HG02981 (cell line): ENCODE results near the gene NR2F1-AS1.

ENCODE experiments used
- ATAC-seq: cut with Tn5 transposase; IDR thresholded peaks from one replicate; pipeline ENCODE4 v1.9.1; 2021; ENCODE audit warnings: mild to moderate bottlenecking, moderate library complexity; ENCODE audit not compliant: unreplicated experiment

Gene NR2F1-AS1

GRCh38 chr5:93603793-93604643 lies 23.0 kb upstream of the NR2F1-AS1 start:
- no peak for ATAC-seq

GRCh38 chr5:93603078-93603792 lies 22.2 kb upstream of the NR2F1-AS1 start:
- no peak for ATAC-seq

DNA sequence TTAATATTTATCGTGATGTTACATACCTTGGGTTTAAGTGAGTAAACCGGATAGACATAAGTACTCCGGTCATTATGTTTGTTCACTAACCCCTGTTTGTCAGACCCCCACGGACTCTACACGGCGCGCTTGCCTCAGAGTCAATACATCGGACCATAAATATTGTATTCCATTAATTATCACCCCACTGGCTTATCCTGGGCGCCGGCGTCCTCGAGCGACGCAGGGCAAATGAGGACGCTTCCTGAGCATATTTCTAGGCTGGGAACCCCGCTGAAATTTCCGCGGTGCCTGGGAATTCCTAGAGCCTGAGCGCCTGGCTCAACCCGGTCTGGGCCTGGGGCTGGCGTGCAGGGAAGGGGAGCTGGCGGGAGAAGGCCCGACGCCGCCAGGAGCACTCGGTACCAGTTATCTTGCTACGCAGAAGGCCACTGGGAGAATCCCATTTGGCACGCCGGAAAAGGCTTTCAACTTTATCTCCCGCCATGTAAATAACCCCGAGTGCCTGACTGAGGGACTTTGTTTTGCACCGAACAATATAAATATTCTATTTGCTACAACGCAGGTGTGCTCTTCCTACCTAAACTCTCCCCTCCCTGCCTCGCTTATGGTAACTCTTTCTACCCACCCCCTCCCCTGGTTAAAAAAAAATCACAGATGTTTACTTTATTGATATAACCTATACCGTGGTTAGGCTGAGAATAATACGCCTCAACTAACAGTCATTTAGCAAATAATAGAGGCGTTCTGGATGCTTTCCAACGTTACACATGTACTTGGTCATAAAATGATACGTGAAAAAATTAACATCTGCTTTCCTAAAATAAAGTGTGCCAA lies 21.4 kb upstream of the NR2F1-AS1 start:
- no peak for ATAC-seq

GRCh38 chr5:93601802-93602155 lies 20.8 kb upstream of the NR2F1-AS1 start:
- no peak for ATAC-seq

DNA sequence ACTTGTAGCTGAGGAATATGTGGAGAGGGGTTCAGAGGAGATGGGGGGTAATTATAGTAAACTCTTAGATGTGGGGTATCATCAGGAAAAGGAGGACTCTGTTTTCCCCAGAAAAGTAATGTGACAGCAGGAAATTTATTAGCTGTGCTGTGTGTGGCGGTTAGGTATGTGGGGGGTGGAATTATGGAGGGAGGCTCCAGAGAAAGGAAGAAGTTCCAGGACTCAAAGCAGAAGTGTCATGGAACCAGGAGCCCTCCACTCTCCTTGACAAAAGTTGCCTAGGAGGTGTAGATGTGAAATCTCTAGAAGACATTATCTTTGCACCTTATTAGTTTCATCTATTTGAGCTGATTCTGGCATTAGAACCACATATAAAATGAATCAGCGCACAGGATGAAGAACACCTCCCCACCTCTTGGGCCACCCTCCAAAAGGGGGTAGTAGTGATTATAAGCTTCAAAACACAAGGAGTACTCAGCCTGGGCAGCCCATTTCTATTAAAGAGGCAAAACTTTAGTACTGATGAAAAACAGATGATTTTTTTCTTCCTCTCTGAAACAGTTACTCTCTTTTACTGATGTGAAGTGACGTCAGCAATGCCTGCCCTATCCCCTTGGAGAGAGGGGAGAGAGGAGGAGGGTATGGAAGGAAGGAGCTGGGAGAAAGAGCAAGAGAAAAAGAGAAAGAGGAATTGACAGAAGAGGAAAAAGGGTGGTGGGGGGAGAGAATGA lies 20.2 kb upstream of the NR2F1-AS1 start:
- no peak for ATAC-seq

DNA sequence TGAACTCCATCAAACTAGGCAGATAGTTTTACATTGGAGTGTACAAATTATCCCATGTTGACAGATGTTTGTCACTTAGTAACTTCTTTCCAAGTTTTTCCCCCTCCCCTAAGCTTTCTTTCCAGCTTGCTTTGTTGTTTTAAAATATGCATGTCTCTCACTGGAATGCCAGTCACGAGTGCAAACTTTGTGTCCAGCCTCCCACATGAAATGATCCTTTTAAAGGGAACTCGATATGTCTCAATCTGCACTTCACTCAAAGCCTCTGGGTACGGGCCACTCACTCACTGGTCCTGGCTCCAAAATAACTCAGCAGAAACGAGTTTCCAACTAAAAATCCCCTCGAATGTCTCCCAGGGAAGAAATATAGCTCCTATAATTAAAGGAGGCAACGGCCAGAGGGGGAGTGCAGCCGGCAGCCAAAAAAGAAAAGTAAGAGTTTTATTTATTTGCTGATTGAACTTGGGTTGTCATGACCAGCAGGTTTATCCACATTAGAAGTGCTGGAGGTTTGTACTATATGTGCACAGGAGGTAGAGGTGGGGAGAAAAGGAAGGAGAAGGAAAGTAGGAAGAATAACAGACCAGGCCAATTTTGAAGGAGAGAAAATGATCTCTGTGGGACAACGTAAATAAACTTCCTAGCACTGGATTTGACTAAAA lies 19.5 kb upstream of the NR2F1-AS1 start:
- ATAC-seq, result no peak

DNA sequence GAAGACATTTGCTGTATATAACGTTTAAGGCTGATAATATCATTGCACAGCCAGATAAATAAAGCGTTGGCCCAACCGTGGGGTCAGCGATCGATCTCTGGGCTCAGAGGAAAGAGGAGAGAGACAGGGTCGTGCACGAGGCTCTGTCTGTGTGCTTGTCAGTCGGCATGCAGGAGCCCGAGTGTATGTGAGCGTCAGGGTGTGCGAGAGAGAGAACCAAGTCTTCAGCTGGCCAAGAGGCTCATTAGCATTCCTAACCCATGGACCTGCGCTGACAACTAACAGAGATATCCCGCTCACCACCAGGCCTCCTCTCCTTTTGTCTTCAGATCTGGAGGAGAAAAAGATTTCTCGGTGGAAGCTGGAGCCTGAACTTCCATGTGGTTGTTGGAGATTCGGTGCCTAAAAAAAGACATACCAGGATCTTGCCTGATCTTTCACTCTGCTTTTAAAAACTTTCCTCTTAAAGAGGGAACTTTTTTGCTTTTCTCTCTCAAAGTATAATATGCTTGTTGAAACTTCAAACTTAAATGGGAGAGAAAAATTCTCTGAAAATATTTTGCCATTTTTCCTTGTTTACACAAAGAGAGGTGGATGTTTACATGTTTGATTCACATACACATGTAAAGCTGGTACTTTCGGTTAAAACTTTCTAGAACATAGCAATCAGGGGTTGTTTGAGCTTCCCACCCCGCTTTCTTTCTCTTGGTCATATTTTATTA lies 18.5 kb upstream of the NR2F1-AS1 start:
- ATAC-seq, result no peak

- ATAC-seq, result no peak
Observed at GRCh38 chr5:93599001-93599379, 18.0 kb upstream of the NR2F1-AS1 start.

DNA sequence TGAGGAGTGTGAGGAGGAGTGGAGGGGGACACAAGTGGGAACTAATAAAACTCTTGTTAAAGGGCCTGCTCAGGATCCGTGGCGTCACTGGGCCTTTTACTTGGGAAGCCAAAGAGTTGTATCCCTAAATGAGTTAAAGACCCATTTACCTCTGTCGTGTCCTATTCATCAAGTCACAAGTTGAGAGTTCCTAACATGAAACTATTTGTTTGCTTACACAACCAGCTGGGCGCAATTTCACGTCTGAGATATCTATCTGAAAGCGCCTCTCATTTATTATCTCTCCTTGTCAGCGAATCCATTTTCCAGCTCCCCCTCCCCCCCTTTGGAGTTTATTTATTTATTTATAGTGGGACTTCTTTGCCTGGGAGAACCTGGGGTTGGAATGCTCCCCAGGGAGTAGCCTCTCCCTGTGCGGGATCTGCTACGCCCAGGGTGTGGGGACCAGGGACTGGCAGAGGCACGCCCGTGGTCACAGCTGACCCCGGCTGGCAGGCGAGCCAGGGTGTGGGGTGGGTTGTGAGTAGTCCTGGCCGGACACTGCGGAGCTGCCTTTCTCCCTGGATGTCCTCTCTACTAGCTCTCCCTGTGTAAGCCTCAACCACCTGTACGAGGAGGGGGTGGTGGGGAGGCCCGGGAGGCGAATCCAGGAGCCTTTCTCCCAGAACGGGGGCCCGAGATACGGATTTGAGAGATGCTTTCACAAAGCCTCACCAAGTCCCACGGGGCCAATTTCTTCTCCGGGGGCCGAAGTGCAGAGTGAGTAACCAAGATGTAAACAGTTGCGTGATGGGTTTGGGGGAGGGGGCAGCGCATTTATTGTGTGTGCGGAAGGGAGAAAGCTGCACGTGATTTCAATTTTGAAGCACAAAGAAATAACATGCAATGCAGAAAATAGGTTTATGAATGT lies 17.3 kb upstream of the NR2F1-AS1 start:
- ATAC-seq, result no peak

DNA sequence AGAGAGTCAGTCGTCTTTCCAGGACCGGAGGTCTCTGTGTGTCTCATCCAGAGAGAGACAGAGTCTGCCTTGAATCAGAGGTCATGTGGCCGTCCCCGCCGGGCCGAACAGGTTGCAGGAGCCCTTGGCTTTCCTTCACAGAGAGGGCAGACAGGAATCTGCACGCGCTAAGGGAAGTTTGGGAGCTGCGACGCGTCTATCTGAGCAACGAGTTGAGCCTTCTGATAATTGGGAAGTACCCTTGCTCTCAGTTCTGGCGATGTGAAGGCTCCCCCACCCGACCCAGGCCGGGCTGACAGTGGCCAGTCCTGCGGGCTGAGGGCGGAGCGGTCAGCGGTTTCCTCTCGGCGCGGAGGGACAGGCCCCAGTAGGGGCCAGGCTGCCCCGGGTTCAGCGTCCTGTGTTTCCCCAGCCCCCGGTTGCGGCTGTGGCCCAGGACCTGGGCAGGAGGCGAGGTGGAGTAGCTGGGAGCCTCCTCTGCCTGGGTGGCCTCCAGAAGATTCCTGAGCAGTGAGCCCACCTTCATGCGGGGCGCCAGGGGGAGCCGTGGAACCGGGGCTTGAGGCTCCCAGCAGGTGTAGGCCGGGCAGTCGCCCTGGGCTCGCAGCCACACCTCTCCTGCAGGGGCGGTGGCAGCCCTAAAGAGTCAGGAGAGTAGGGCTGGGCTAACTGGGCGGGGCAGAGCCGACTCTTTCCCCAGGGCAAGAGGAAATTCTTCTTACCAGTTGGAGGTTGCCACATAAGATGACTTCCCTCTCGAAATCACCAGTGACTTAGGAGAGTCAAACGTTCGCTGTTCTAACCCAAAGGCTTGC lies 15.9 kb upstream of the NR2F1-AS1 start:
- no peak for ATAC-seq

DNA sequence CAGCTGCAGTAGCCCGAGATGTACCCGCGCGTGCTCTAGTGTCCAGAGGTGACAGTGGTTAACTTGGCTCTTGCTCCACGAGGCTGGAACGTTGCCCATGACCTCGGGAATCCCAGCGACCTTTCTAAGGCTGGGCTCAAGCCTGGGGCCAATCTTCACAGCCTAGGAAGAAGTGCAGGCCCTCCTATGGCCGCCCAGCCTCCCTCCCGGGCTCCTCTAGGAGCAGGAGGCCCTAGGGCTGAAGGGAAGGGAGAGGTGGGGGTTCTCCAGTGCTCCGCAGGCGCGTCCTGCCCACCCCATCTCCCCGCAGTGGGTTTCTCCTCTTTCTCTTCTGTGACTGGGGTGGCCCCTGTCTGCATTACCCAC lies 15.3 kb upstream of the NR2F1-AS1 start:
- ATAC-seq, result no peak

GRCh38 chr5:93595420-93596147 lies 14.6 kb upstream of the NR2F1-AS1 start:
- no peak for ATAC-seq

- no peak for ATAC-seq
Observed at GRCh38 chr5:93594591-93595419, 13.8 kb upstream of the NR2F1-AS1 start.

- ATAC-seq, result no peak
Observed at GRCh38 chr5:93593476-93594131, 12.6 kb upstream of the NR2F1-AS1 start.

- ATAC-seq, result no peak
Observed at GRCh38 chr5:93592883-93593282, 11.9 kb upstream of the NR2F1-AS1 start.
